Left renal pelvis (tissue), 4 donors: ENCODE measurements around the gene STX16. TPM values are rescaled to one million over a fixed set of nuclear protein-coding genes. Genes with fewer than 3 reads are reported as not detected.
A peak's percentile ranks its signal among the peaks of the same experiment; 100 is the strongest.

ENCODE experiments used
- DNase-seq, 4 donors: peaks; one replicate each; pipeline ENCODE4 v3.0.0-alpha.2; 2013; ENCODE audit warnings: low read depth in 4 of 4, low spot score in 3 of 4
- polyA plus RNA-seq, 4 donors: library from polyadenylated mRNA; unstranded; fragments of 120-200 nt; gene quantifications; one replicate each; pipeline ENCODE4 v1.2.1, GENCODE V29; 2013; ENCODE audit not compliant: insufficient read length in 4 of 4

Gene STX16
- polyA plus RNA-seq, 4 donors = 46.5 to 81.7 (median 66.6) TPM

DNA sequence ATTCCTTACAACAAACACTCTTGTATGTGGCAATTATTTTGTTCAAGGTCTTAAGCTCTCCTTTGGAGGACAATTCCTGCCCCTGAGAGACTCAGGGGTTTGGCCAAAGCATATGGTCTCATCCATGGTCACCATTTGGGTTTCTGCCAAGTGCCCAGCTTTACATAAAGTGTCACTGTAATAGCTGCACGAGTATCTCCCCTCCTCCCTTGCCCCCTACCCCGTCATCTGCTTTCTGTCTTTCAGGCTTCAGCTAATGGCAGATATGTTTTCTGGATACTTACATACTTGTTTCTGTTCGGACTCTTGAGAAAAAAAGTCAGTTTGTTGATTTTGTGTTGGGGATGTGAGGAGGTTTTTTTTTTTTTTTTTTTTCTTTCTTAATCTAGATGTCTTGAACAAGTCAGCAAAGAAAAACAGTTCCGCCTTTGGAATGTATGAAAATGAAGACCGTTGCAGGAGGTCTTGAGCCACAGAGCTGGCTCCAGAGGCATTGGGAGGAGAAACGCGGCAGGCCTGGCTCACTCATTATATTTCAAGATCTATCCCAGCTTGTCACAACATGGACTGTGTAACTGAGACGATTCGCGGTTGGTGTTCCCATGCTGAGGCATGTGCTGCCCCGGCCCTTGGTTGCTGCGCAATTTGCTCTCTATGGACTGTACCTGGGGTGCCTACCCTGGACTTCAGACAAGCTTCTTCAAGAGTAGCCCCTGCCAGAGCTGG is 32.6 kb upstream of the STX16 start:
- no peak for DNase-seq

DNA sequence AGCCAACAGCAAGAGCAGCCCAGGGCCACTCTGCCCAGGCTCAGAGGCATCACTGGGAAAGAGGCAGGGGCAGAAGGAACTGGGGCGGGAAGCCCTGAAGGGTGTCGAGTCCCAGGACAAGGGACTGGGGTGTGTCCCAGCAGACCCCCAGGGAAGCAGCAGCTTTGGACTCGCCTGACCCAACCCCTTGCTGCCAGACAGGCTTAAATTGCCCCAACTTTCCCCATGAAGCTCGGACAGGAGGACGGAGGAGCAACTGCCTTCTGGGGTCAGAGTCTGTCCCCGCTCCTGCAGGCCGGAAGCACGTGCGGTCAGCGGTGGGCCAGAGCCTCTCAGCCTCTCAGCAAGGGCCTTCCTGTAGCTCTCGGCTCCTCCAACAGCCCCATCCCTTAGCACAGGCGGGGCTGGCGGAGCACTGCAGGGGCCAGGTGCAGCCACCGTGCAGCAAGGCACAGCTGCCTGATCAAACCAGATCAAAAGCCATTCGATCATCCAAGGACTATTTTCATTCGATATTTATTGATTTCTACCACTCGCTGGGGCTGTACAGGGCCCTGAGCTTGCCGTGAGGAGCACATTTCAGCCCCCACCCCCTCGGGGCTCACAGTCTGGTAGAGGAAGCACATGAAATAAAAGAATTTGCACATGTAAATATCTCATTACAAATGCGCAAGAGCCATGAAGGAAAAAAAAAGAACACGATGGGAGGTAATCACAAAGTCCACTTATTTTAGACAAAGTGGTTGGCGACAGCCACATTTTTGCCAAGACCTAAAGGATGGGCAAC is 31.8 kb upstream of the STX16 start:
- no peak for DNase-seq

DNA sequence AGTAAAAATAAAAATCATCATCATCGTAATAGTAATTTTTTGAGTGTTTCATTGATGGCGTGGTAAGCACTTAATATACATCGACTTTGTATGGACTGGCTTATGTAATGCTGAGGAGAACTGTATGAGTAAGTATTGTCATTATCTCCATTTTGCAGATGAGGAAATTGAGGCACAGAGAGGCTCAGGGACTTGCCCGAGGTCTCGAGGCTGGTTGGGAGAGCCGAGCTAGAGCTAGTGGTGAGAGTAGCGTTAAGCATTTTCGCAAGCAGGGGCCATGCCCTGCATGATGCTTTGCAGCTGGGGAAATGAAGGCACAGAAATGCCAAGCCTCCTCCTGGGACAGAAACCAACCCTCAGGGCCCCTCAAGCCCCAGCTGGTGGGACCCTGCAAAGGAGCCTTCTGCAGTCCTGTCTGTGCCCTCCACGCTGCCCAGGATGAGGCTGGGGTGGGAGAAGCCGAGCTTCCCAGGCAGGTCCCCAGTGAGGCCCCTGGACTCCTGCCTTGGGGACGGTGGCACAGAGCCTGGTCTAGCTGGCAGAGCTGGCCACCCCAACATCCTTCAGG is 31.1 kb upstream of the STX16 start:
- DNase-seq = no peak

DNA sequence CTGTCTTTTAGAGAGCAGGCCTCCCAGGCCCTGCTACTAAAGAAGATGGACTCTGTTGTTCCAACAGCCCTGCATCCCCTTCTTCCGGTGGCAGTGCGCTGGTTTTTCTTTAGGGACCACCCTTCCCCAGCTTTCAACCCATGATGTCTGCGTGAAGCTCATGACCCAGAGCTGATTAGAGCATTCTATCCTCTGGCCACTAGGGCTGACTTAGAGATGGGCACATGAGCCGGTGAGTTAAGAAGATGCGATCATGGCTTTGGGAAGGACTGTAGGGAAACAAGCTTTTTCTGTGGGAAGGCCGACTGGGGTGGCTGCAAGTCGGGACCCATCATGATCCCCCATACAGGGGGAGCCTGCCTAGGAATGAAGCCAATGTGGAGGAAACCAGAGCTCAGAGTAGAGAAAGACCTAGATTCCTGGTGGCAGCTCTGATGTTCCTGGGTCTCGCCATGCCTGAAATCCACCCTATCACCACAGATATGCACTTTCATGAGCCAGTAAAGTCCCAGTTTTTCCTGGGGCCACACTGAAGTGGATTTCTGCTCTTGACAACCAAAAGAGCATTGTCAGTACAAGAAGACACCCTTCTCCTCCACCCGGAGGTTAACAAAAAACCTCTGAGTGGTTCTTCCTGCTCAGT is 29.1 kb upstream of the STX16 start:
- no peak for DNase-seq

DNA sequence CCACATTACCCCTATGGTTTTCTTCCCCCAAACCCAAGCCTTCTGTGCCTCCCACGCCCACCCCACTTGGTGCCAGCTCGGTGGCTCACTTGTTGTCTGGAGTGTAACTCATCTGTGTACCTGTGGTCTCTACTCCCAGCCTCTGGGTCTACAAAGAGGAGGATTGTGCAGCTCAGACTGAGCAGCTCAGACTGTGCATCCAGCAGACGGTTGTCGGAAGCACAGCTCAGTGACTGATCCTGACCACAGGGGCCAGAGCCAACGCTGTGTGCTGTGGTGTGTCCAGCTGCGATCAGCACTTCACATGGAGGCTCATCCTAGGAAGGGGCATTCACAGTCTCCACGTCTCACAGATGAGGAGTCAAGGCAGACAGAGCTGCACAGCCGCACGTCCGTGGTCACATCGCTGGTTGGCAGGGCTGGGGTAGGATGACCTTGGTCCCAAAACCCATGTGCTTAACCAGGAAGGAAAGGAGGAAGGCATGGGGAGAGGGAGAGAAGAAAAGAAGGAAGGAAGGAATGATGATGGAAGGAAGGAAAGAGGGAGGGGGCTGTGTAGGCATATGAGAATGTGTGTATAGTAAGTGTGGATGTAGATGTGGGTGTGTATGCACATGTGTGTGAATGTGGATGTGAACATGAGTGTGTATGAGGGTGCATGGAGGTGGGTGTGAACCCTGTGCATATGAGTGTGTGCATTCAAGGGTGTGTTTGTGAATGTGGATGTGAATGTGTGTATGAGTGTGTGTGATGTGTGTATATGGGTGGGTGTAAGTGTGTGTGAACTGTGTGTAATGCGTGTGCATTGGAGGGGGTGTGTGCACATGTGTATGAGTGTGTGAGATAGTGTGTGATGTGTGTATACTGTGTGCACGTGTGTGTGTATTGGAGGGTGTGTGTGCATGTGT is 28.2 kb upstream of the STX16 start:
- DNase-seq = no peak

DNA sequence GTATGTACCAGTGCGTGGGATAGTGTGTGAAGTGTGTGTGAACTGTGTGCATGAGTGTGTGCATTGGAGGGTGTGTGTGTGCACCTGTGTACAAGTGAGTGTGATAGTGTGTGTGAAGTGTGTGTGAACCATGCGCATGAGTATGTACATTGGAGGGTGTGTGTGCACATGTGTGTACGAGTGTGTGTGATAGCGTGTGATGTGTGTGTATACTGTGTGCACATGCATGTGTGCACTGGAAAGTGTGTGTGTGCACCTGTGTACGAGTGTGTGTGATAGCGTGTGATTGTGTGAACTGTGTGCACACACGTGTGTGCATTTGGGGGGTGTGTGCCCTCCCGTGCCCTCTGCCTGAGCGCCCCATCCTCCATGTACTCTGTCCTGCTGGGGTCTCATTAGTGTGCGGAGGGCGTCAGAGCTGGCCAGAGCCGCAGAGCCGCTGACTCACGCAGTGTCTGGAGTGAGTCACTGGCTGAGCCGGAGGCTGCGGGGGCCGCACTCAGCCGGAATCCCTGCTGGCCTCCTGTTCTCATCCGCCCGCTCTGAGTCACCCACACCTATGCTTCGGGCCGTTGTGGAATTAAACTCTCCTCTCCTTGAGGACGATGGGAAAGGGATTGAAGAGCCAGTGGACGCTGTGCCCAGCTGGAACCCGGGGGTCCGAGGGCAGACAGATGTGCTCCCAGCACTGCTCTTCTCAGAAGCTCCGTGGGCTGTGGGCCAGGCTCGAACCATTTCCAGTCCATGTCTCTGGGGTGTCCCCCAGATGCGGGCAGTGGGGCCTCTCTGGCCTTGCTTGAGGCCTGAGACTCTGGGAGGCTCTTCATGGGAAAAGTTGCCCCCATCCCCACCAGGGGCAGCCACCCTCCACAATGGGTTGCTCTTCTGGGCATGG is 27.3 kb upstream of the STX16 start:
- no peak for DNase-seq

DNA sequence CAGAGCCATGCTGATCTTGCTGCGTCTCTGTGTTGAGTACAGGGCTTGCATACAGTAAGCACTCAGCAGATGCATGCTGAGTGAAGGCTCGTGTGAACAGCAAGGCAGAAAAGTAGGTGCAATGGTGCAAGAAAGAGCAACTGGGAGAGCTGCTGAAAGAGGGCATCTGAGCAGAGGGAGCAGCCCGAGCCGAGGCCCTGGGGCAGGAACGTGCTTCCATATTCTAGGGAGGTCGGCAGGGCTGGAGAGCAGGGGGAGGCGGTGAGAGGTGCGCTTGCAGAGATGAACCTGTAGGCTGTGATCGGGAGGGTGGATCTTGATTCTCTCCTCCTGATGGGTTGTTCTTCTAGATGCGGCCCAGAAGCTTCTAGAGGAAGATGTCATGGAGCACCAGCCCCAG is 26.4 kb upstream of the STX16 start:
- DNase-seq = no peak

DNA sequence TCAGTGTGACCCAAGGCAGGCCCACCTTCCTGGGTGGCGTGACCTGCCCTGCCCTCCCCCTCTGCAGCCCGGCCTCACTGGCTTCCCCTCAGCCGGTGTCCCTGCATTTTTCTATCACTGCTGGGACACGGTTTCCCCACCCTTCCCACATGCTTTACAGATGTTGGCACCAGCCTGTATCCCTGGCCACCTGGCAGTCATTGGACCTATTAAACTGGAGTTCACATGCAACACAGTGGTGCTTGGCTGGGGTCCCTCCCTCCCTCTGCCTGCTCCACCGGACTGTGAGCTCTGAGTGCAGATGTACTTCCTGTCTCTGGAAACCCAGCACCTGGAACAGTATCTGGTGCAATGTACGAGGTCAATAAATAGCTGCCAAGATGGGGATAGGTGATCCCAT is 25.5 kb upstream of the STX16 start:
- DNase-seq = no peak

DNA sequence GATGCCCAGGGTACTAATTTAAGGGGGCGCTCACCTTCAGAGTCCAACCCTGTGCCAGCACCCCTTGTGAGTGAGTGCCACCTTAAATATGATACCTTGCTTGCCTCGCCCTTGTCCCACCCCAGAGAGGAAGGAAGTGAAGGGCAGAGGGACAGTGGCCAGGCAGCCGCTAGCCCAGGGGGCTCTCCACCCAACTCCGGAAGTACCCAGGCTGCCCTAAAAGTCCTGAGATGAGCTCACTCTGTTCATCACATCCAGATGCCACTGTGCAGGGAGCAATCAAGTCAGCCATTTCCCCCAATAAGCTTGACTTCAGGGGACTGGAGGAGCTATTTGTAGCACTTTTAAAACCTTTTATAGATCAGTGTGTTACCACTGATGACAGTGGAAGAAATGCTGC is 25.0 kb upstream of the STX16 start:
- no peak for DNase-seq

DNA sequence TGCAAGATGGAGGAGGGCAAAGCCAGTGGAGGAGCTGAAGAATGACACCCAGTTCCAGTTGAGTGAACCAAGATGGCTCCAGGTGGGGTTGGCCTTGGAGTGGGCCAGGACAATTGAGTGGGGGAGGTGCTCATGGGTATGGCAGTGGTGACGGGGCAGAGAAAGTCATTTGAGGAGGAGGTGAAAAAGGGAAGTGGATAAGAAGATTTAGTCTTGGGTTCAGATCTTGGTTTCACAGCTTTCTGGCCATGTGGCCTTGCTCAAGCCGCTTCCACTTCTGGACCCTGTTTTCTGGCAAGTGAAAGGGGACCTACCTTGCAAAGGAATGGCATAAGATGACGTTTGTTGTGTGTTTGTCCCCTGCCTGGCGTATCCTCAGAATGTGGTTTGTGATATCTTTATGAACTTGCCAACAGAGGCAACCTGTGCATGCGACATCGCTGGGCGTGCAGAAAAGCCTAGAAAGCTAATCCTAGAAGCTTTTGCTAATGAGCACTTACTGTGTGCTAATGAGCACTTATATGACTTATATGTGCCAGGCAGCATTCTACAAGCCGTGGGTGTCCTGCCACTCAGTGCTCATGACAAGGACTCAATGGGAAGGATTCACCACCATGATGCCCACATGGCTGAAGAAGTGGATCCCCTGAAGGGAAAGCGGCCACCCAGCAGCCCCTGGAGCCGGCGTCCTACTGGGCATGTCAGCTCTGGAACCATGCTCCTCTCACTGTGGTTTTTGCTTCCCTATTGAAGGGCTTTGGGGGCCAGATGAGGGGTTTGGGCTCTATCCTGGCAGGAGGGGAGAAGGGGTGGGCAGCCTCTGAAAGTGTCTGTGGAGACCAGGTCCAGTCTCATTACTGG is 23.6 kb upstream of the STX16 start:
- DNase-seq = no peak

DNA sequence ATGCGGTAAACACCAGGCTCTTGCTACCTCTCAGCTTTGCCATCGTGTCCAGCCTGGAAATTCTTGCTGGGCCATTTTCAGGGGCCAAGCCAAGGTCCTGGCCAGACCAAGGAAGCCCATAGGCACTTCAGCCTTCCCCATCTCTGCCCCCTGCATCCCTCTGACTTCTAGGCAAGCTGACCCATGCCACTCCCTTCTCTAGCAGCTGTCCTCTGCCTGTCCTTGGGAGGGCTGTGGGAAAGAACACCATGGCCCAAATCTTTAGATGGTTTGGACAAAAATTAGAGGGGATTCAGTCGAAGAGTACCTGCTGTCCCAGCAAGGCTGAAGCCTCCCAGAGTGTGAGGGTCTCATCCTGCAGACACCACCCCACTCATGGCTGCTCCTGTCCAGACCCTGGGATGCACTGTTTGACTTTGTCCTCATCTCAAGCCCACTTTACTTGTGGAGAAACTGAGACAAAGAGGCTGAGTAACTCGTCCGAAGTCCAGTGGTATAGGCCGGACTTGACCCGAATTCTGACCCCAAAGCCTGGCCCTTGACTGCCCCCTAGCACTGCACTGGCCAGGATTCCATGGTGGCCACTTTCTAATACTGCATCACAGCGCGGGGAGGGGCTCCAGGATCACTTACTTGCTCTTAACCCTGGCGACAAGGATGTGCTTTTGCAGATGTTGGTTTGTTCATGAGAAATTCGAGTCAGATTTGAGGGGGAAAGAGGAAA is 22.4 kb upstream of the STX16 start:
- no peak for DNase-seq

DNA sequence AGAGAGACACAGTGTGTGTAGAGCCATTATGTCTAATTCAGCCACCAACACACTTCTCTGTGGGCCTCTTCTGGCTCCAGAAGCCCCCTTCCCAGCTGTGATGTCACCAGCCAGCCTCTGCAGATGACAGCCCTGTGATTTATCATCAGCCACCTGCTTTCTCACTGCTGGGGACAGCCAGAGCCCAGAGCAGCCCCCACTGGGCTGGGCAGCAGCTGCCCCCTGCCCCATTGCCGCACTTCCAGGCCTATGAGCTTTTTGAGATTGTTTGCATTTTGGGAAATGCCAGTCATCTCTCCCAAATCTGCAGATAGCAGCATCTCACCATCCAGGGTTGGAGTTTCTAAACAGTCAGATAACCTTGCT is 21.9 kb upstream of the STX16 start:
- DNase-seq = no peak

DNA sequence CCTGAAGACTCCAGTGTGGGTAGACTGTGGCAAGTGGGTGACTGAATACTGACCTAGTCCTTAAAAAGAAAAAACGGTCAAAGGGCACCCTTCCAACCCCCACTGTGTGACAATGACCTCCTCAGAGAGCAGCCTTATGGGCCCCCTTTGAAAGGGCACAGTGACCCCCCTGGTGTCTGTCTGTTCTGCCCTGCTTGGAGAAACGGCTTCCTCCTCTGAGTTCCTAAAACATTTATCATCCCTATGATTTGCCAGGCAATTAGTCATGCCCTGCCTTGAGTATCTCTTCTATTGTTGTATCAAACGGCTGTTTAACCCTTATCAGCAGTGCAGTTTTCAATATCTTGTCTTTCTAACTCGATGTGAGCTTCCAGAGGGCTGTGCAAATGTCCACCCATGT is 21.0 kb upstream of the STX16 start:
- DNase-seq = no peak

DNA sequence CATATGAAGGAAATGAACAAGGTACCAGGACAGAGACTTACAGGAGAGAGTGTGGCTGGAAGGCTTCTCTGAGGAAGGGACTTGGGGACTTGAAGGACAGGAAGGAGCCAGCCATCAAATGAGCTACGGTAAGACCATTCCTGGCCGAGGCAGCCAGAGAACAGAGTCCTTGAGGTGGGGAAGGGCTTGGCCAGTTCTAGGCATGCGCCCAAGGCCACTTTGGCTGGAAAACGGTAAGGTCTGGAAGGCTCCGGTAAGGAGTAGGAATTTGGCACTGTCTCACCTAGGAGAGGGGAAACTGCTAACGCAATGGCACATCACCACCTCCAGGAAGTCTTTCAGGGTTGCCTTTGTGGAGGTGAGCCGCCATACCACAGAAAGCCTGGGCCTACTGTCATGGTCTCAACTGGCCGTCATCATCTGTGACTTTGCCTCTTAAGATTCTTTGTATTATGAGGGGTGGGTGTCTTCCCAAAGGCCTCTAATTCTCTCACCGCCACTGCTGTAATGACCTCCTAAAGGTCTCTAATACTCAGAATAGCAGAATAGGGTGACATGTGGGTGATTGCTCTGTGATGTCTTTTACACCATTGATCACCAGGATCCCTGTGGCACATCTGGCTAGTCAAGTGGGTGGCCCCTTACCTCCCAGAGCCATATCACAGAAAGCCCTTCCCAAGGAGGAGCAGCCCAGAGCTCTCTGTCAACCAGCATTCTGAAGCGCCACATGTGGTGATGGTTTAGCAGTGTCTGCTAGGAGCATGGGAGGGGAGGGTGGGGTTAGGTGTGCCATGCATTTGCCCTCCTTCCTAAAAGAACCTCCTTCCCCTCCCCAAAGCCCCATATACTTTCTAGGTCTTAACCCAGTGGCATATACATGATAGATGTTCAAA is 17.7 kb upstream of the STX16 start:
- DNase-seq = no peak

DNA sequence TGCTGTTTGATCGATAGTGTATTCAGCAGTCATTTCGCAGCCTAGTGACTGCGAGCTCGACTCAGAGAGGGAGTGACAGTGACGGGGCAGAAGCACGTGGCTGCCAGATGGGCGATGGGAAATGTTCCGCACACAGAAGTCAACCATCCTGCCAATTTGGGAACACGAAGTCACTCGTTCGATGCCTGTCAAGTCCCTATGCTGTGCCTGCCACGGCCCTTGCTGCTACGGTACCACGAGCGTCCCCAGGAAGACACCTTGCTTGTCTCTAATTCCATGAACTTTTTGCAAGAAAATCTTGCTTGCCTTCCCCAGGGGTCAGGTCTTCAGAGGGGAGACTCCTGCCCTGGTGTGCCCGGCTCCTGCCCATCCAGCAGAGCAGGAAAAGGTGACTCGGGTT is 17.0 kb upstream of the STX16 start:
- no peak for DNase-seq

DNA sequence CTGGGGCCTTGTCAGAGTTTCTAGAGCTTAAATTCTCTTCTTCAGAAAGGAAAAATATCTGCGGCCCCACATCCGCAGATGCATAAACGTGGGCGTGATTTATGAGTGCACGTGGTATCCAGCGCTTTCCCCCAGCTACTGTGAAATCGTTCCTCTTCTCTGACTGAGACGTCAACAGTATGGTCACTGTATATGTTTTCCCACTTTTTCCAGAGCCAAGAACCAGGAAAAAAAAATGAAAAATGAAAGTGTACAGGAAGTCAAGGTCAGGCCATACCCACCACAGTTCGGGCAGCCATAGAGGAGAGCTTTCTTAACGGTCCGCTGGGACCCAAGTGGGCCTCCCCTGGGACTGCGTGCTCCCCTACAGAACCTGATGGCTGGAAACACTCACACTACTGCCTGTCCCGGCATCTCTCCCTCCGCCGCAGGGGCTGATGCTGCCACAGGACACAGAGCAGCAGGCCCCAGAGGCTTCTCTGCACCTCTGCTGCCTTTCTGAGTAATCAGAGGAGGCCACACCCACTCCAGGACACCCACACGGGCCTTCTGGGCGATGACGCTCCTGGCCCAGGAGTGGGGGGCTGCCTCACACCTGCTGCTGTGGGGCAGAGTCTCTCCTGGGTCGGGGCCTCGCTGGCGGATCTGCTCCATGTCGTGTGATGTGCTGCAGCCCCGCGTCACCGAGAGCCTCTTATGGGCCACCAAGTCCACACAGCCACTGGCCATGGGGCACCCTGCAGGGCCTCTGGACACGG is 16.4 kb upstream of the STX16 start:
- DNase-seq = peak in 1 of 4 donors; percentile 67
